GM12874 (cell line): Measurements from ENCODE around the gene TTC23.

Experiments used
- TF ChIP-seq, protein P1 (sequence below): IDR thresholded peaks from 2 replicates; pipeline ENCODE4 v1.5.1; 2011; ENCODE audit warnings: low read depth, mild to moderate bottlenecking, control low read depth, low read length, moderate library complexity; ENCODE audit not compliant: insufficient read depth

TTC23 gene

DNA sequence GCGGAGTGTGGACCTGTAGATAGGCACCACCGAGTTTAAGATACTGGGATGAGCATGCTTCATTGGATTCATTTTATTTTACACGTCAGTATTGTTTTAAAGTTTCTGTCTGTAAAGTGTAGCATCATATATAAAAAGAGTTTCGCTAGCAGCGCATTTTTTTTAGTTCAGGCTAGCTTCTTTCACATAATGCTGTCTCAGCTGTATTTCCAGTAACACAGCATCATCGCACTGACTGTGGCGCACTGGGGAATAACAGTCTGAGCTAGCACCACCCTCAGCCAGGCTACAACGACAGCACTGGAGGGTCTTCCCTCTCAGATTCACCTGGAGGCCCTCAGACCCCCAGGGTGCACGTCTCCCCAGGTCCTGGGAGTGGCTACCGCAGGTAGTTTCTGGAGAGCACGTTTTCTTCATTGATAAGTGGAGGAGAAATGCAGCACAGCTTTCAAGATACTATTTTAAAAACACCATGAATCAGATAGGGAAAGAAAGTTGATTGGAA, 115.0 kb downstream of the TTC23 start:
- TF ChIP-seq, protein P1, sequence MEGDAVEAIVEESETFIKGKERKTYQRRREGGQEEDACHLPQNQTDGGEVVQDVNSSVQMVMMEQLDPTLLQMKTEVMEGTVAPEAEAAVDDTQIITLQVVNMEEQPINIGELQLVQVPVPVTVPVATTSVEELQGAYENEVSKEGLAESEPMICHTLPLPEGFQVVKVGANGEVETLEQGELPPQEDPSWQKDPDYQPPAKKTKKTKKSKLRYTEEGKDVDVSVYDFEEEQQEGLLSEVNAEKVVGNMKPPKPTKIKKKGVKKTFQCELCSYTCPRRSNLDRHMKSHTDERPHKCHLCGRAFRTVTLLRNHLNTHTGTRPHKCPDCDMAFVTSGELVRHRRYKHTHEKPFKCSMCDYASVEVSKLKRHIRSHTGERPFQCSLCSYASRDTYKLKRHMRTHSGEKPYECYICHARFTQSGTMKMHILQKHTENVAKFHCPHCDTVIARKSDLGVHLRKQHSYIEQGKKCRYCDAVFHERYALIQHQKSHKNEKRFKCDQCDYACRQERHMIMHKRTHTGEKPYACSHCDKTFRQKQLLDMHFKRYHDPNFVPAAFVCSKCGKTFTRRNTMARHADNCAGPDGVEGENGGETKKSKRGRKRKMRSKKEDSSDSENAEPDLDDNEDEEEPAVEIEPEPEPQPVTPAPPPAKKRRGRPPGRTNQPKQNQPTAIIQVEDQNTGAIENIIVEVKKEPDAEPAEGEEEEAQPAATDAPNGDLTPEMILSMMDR, result no peak

DNA sequence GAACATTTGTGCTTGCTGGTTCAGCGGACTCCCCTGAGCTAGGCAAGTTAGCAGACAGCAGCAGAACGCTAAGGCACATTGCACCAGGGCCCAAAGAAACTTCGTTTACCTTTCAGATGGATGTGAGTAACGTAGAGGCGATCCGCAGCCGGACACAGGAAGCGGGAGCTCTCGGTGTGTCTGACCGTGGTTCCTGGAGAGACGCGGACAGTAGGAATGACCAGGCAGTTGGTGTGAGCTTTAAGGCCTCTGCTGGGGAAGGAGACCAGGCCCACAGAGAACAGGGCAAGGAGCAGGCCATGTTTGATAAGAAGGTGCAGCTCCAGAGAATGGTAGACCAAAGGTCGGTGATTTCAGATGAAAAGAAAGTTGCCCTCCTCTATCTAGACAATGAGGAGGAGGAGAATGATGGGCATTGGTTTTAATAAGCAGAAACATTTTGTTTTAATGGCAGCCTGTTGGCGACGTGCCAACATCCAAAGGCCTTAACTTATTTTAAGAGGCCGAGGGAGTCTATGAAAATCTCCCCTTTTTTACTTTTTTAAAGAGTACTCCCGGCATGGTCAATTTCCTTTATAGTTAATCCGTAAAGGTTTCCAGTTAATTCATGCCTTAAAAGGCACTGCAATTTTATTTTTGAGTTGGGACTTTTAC, 116.6 kb downstream of the TTC23 start:
- TF ChIP-seq, protein P1, result no peak

DNA sequence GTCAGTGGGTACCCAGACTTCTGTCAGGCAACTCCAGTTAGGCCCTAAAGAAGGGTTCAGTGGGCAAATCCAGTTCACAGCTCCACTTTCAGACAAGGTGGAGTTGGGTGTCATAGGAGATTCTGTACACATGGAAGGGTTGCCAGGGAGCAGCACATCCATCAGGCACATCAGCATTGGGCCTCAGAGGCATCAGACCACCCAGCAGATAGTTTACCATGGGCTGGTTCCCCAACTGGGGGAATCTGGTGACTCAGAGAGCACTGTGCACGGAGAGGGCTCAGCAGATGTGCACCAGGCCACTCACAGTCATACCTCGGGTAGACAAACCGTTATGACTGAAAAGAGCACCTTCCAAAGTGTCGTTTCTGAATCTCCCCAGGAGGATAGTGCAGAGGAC, 117.3 kb downstream of the TTC23 start:
- TF ChIP-seq, protein P1, result no peak

DNA sequence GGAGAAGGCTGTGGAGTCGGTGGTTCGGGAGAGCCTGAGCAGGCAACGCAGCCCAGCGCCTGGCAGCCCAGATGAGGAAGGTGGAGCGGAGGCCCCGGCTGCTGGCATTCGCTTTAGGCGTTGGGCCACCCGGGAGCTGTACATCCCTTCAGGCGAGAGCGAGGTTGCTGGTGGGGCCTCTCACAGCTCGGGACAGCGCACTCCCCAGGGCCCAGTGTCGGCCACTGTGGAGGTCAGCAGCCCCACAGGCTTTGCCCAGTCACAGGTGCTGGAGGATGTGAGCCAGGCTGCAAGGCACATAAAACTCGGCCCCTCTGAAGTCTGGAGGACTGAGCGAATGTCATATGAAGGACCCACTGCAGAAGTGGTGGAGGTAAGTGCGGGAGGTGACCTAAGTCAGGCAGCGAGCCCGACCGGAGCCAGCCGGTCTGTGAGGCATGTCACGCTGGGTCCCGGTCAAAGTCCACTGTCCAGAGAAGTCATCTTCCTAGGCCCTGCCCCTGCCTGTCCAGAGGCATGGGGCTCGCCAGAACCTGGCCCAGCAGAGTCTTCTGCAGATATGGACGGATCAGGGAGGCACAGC, 117.8 kb downstream of the TTC23 start:
- TF ChIP-seq, protein P1, result no peak

DNA sequence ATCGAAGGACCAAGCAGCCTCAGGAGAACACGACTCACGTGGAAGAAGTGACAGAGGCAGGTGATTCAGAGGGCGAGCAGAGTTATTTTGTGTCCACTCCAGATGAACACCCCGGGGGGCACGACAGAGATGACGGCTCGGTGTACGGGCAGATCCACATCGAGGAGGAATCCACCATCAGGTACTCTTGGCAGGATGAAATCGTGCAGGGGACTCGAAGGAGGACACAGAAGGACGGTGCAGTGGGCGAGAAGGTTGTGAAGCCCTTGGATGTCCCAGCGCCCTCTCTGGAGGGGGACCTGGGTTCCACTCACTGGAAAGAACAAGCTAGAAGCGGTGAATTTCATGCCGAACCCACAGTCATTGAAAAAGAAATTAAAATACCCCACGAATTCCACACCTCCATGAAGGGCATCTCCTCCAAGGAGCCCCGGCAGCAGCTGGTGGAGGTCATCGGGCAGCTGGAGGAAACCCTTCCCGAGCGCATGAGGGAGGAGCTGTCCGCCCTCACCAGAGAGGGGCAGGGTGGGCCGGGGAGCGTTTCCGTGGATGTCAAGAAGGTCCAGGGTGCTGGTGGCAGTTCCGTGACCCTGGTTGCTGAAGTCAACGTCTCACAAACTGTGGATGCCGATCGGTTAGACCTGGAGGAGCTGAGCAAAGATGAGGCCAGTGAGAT, 118.5 kb downstream of the TTC23 start:
- TF ChIP-seq, protein P1, result no peak

DNA sequence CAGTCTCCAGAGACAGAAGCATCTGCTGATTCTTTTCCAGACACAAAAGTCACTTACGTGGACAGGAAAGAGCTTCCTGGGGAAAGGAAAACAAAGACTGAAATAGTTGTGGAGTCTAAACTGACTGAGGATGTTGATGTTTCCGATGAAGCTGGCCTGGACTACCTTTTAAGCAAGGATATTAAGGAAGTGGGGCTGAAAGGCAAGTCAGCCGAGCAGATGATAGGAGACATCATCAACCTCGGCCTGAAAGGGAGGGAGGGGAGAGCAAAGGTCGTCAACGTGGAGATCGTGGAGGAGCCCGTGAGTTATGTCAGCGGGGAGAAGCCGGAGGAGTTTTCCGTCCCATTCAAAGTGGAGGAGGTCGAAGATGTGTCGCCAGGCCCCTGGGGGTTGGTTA, 119.1 kb downstream of the TTC23 start:
- TF ChIP-seq, protein P1, result no peak

DNA sequence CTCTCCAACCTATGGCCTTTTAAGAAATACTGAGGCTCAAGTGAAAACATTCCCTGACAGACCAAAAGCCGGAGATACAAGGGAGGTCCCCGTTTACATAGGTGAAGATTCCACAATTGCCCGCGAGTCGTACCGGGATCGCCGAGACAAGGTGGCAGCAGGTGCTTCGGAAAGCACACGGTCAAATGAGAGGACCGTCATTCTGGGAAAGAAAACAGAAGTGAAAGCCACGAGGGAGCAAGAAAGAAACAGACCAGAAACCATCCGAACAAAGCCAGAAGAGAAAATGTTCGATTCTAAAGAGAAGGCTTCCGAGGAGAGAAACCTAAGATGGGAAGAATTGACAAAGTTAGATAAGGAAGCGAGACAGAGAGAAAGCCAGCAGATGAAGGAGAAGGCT, 119.7 kb downstream of the TTC23 start:
- TF ChIP-seq, protein P1, result no peak
